Neural cell (in vitro differentiated cells): ENCODE measurements around the gene VEPH1. TPM values are rescaled to one million over a fixed set of nuclear protein-coding genes. Genes with fewer than 3 reads are reported as not detected.

Experiments used
- H2AFZ ChIP-seq: fragments of 200-600, 300-800 bp; sonication (generic), shearing (Covaris generic); 2 replicates; pipeline ENCODE4 v1.6.0; 2014; ENCODE audit warnings: low read depth, mild to moderate bottlenecking, antibody characterized with exemption, low read length, moderate library complexity
- H3F3A ChIP-seq: fragments of 200-600 bp; shearing (Covaris generic); 2 replicates; pipeline ENCODE4 v1.6.1; 2016; ENCODE audit warnings: mild to moderate bottlenecking, moderate library complexity, mixed read lengths, antibody characterized with exemption, low read length; ENCODE audit not compliant: insufficient read depth, poor library complexity, severe bottlenecking
- H3K27ac ChIP-seq: fragments of 200-600, 300-800 bp; sonication (generic), shearing (Covaris generic); 2 replicates; pipeline ENCODE4 v1.5.1; 2014; ENCODE audit warnings: mild to moderate bottlenecking, low read length, moderate library complexity
- H3K27me3 ChIP-seq: fragments of 300-800, 200-600 bp; sonication (generic), shearing (Covaris generic); 2 replicates; pipeline ENCODE4 v1.6.0; 2014; ENCODE audit warnings: mild to moderate bottlenecking, low read depth, low read length, moderate library complexity; ENCODE audit not compliant: insufficient read depth
- H3K36me3 ChIP-seq: fragments of 300-800, 200-600 bp; sonication (generic), shearing (Covaris generic); 2 replicates; pipeline ENCODE4 v1.5.1; 2014; ENCODE audit warnings: mild to moderate bottlenecking, antibody characterized with exemption, low read length, moderate library complexity; ENCODE audit not compliant: insufficient read depth
- H3K4me2 ChIP-seq: fragments of 300-800, 200-600 bp; sonication (generic), shearing (Covaris generic); 2 replicates; pipeline ENCODE4 v1.6.0; 2014; ENCODE audit warnings: mild to moderate bottlenecking, low read length
- H3K4me3 ChIP-seq: fragments of 300-800, 200-600 bp; sonication (generic), shearing (Covaris generic); 2 replicates; pipeline ENCODE4 v1.5.1; 2014; ENCODE audit warnings: mild to moderate bottlenecking, low read length, moderate library complexity
- H3K79me2 ChIP-seq: fragments of 200-600 bp; shearing (Covaris generic); replicated peaks from 2 replicates; pipeline ENCODE4 v1.6.0; 2014; ENCODE audit warnings: mild to moderate bottlenecking, low read length, moderate library complexity; ENCODE audit not compliant: insufficient read depth
- H3K9ac ChIP-seq: fragments of 300-800, 200-600 bp; sonication (generic), shearing (Covaris generic); 2 replicates; pipeline ENCODE4 v1.6.1; 2016; ENCODE audit warnings: mild to moderate bottlenecking, low read length, mixed read lengths
- H3K9me2 ChIP-seq: fragments of 200-600 bp; shearing (Covaris generic); 2 replicates; pipeline ENCODE4 v1.6.1; 2016; ENCODE audit warnings: mild to moderate bottlenecking, low read length, mixed read lengths; ENCODE audit not compliant: insufficient read depth
- H3K9me3 ChIP-seq: fragments of 200-600, 300-800 bp; sonication (generic), shearing (Covaris generic); 2 replicates; pipeline ENCODE4 v1.6.1; 2016; ENCODE audit warnings: mild to moderate bottlenecking, mixed run types, low read length, moderate library complexity, mixed read lengths
- H4K20me1 ChIP-seq: fragments of 200-600 bp; shearing (Covaris generic); 2 replicates; pipeline ENCODE4 v1.6.1; 2016; ENCODE audit warnings: mild to moderate bottlenecking, mixed run types; ENCODE audit not compliant: insufficient read depth
- EP300 ChIP-seq: fragments of 450-650 bp; conservative IDR thresholded peaks from 2 replicates; pipeline ENCODE4 v1.6.1; 2014; ENCODE audit warnings: antibody characterized with exemption, mild to moderate bottlenecking, moderate library complexity; ENCODE audit not compliant: poor library complexity, severe bottlenecking
- EZH2 ChIP-seq: fragments of 200-600, 300-800 bp; shearing (Covaris generic), sonication (generic); IDR thresholded peaks from 2 replicates; pipeline ENCODE4 v1.6.1; 2014; ENCODE audit warnings: antibody characterized with exemption, low read length, borderline replicate concordance, mild to moderate bottlenecking; ENCODE audit not compliant: insufficient read depth, poor library complexity, severe bottlenecking
- MXI1 ChIP-seq: fragments of 450-650 bp; conservative IDR thresholded peaks from 2 replicates; pipeline ENCODE4 v1.6.1; 2014; ENCODE audit warnings: antibody characterized with exemption, mild to moderate bottlenecking; ENCODE audit not compliant: poor library complexity, severe bottlenecking
- POLR2AphosphoS5 ChIP-seq: IDR thresholded peaks from 2 replicates; pipeline ENCODE4 v1.6.1; 2012
- RAD21 ChIP-seq: fragments of 450-650 bp; conservative IDR thresholded peaks from 2 replicates; pipeline ENCODE4 v1.6.1; 2014; ENCODE audit warnings: antibody characterized with exemption, mild to moderate bottlenecking, moderate library complexity
- SMC3 ChIP-seq: fragments of 450-650 bp; conservative IDR thresholded peaks from 2 replicates; pipeline ENCODE4 v1.6.1; 2014; ENCODE audit warnings: antibody characterized with exemption, mild to moderate bottlenecking, moderate library complexity; ENCODE audit not compliant: poor library complexity
- TAF1 ChIP-seq: IDR thresholded peaks from 2 replicates; pipeline ENCODE4 v1.6.1; 2012; ENCODE audit warnings: low read depth
- polyA plus RNA-seq: library from polyadenylated mRNA; depleted of rRNA; stranded (reverse); fragments of >200 nt; gene quantifications from 2 replicates; pipeline ENCODE4 v1.2.3, GENCODE V29; 2014
- TF ChIP-seq, protein P1 (sequence below): IDR thresholded peaks from 2 replicates; pipeline ENCODE4 v1.6.1; 2012; ENCODE audit warnings: borderline replicate concordance
- TF ChIP-seq, protein P2 (sequence below): fragments of 450-650 bp; IDR thresholded peaks from 2 replicates; pipeline ENCODE4 v1.5.1; 2014; ENCODE audit warnings: antibody characterized with exemption, mild to moderate bottlenecking, moderate library complexity; ENCODE audit not compliant: poor library complexity, severe bottlenecking

VEPH1 gene
- polyA plus RNA-seq, 1 donor from 2014 or later: 0.89 TPM

DNA sequence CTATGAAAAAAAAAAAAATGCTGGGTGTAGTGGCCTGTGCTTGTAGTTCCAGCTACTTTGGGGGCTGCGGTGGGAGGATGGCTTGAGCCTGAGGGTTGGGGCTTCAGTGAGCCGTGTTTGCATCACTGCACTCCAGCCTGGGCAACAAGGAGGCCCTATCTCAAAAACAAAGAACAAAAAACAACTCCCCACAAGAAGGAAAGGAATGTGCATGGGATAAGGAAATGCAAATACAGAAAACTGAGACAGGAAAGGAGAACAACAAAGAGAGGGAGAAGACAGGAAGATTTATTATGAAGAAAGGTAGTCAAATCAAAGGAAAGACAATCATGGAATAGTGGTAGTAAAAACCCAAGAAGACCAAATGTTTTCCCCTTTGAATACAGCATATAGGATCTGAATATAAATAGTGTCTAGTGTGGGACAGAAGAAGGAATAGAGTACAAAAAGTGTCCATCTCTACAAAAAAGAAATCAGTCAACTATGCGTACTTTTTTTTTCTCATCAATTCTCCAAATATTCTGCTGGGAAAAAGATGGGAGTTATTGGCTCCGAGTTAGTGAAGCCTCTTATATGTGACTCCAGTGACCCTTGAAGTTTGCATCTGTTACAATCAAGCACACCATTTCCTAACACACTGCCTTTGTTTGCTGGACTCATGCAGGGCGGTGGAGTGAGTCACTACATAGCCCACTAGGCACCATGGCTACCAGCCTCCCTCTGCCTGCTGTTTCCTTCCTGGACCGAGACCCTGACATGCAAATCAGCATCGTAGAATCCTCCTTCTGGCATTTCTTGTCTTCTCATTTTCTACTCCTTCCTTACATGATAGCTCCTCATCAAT, 167.8 kb downstream of the VEPH1 start:
- H3K36me3 ChIP-seq: no peaks in the 10 kb centered on the region
- no peak overlapping the region for H3K9ac ChIP-seq
- no peak overlapping the region for H3K27ac ChIP-seq
- H3F3A ChIP-seq: no peaks in the 10 kb centered on the region
- H2AFZ ChIP-seq: no peak overlapping the region
- H4K20me1 ChIP-seq: no peaks in the 10 kb centered on the region
- no peak overlapping the region for H3K4me3 ChIP-seq
- H3K79me2 ChIP-seq: no peaks in the 10 kb centered on the region
- TF ChIP-seq SMC3 (no peak), TAF1 (no peak)
- TF ChIP-seq, protein P1, sequence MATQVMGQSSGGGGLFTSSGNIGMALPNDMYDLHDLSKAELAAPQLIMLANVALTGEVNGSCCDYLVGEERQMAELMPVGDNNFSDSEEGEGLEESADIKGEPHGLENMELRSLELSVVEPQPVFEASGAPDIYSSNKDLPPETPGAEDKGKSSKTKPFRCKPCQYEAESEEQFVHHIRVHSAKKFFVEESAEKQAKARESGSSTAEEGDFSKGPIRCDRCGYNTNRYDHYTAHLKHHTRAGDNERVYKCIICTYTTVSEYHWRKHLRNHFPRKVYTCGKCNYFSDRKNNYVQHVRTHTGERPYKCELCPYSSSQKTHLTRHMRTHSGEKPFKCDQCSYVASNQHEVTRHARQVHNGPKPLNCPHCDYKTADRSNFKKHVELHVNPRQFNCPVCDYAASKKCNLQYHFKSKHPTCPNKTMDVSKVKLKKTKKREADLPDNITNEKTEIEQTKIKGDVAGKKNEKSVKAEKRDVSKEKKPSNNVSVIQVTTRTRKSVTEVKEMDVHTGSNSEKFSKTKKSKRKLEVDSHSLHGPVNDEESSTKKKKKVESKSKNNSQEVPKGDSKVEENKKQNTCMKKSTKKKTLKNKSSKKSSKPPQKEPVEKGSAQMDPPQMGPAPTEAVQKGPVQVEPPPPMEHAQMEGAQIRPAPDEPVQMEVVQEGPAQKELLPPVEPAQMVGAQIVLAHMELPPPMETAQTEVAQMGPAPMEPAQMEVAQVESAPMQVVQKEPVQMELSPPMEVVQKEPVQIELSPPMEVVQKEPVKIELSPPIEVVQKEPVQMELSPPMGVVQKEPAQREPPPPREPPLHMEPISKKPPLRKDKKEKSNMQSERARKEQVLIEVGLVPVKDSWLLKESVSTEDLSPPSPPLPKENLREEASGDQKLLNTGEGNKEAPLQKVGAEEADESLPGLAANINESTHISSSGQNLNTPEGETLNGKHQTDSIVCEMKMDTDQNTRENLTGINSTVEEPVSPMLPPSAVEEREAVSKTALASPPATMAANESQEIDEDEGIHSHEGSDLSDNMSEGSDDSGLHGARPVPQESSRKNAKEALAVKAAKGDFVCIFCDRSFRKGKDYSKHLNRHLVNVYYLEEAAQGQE: no peak
- H3K9me3 ChIP-seq: no peaks in the 10 kb centered on the region
- no peaks in the 10 kb centered on the region for H3K27me3 ChIP-seq
- no peak overlapping the region for H3K4me2 ChIP-seq
- no peaks in the 10 kb centered on the region for H3K9me2 ChIP-seq

DNA sequence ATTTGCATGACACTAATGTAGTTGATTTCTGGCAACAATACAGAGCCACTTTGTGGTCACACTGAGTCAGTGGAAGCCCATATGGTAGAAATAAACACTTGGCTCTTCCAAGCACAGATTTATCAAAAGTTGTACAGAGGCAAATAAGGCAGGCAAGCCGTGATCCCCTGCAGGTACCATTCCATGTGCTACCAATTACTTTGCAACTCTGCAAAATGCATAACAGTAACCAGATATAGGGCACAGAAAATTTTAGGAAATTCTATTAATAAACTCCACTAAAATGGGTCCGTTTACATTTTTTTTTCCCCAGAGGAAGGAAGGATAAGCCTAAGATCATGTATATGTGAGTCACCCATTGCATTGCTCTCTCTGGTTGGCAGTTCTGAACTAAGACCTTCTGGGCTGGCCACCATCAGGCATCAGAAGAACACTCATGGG, 169.6 kb downstream of the VEPH1 start:
- Histone ChIP-seq H3K36me3 (no peaks in the 10 kb centered on the region), H3K79me2 (no peaks in the 10 kb centered on the region), H3K27ac (no peak overlapping the region), H2AFZ (no peak overlapping the region), H3K9me3 (no peaks in the 10 kb centered on the region), H3K4me3 (no peak overlapping the region), H4K20me1 (no peaks in the 10 kb centered on the region), H3F3A (no peaks in the 10 kb centered on the region), H3K4me2 (no peak overlapping the region), H3K27me3 (no peaks in the 10 kb centered on the region), H3K9me2 (no peaks in the 10 kb centered on the region), H3K9ac (no peak overlapping the region)
- TF ChIP-seq, protein P1: no peak
- no peak for TF ChIP-seq SMC3
- TF ChIP-seq POLR2AphosphoS5: no peak
- TF ChIP-seq, protein P2, sequence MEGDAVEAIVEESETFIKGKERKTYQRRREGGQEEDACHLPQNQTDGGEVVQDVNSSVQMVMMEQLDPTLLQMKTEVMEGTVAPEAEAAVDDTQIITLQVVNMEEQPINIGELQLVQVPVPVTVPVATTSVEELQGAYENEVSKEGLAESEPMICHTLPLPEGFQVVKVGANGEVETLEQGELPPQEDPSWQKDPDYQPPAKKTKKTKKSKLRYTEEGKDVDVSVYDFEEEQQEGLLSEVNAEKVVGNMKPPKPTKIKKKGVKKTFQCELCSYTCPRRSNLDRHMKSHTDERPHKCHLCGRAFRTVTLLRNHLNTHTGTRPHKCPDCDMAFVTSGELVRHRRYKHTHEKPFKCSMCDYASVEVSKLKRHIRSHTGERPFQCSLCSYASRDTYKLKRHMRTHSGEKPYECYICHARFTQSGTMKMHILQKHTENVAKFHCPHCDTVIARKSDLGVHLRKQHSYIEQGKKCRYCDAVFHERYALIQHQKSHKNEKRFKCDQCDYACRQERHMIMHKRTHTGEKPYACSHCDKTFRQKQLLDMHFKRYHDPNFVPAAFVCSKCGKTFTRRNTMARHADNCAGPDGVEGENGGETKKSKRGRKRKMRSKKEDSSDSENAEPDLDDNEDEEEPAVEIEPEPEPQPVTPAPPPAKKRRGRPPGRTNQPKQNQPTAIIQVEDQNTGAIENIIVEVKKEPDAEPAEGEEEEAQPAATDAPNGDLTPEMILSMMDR: no peak
- TF ChIP-seq RAD21: no peak
- no peak for TF ChIP-seq MXI1
- TF ChIP-seq EP300: no peak
- TF ChIP-seq EZH2: no peak
- TF ChIP-seq TAF1: no peak
